SKM-1 (cell line): ENCODE measurements around the gene RNU6-9.
"Not testable (repeated sequence)": the region's sequence is repeated elsewhere in the genome, so short reads cannot be mapped to it uniquely, and the experiment has no call there.

ENCODE experiments used
- DNase-seq: peaks from one replicate; lab custom pipeline; 2025; ENCODE audit not compliant: unreplicated experiment; lab: John Stamatoyannopoulos, UW

Gene RNU6-9

GRCh38 chr19:877992-878660, 15.2 kb upstream of the RNU6-9 start:
- DNase-seq: not testable (repeated sequence)

DNA sequence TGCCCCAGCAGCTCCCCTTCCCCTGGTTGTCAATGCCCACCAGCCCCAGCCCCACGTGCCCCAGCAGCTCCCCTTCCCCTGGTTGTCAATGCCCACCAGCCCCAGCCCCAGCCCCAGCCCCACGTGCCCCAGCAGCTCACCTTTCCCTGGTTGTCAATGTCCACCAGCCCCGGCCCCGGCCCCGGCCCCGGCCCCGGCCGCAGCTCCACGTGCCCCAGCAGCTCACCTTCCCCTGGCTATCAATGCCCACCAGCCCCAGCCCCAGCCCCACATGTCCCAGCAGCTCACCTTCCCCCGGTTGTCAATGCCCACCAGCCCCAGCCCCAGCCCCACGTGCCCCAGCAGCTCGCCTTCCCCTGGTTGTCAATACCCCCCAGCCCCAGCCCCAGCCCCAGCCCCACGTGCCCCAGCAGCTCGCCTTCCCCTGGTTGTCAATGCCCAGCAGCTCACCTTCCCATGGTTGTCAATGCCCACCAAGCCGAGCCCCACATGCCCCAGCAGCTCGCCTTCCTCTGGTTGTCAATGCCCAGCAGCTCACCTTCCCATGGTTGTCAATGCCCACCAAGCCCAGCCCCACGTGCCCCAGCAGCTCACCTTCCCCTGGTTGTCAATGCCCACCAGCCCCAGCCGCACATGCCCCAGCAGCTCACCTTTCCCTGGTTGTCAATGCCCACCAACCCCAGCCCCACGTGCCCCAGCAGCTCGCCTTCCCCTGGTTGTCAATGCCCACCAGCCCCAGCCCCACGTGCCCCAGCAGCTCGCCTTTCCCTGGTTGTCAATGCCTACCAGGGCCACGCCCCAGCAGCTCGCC, 14.3 kb upstream of the RNU6-9 start:
- not testable (repeated sequence) for DNase-seq

DNA sequence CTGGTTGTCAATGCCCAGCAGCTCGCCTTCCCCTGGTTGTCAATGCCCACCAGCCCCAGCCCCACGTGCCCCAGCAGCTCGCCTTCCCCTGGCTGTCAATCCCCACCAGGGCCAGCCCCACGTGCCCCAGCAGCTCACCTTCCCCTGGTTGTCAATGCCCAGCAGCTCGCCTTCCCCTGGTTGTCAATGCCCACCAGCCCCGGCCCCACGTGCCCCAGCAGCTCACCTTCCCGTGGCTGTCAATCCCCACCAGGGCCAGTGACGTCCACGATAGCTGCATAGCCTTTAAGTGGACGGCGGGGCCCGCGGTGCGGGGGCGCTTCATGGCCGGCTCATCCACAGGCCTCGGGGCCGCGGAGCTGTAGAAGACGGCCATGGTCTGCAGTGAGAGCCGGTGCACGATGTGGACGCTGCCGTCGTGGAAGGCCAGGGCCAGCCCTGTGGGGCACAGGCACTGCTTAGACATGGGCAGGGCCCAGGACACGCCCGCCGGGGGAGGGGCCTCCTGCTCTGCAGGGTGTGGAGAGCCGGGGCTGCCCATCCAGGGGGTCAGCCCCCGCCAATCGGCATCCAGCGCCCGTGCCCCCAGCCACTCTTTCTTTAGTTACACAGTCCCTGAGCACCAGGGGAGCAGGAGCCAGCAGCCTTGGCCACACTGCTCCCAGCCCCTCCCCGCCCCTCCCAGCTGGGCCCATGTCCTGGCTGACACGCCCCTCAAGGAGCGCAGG, 13.4 kb upstream of the RNU6-9 start:
- DNase-seq: no peak

GRCh38 chr19:881385-882071, 11.8 kb upstream of the RNU6-9 start:
- DNase-seq: no peak

GRCh38 chr19:882871-883497, 10.3 kb upstream of the RNU6-9 start:
- DNase-seq: no peak

GRCh38 chr19:883661-884211, 9.5 kb upstream of the RNU6-9 start:
- no peak for DNase-seq

DNA sequence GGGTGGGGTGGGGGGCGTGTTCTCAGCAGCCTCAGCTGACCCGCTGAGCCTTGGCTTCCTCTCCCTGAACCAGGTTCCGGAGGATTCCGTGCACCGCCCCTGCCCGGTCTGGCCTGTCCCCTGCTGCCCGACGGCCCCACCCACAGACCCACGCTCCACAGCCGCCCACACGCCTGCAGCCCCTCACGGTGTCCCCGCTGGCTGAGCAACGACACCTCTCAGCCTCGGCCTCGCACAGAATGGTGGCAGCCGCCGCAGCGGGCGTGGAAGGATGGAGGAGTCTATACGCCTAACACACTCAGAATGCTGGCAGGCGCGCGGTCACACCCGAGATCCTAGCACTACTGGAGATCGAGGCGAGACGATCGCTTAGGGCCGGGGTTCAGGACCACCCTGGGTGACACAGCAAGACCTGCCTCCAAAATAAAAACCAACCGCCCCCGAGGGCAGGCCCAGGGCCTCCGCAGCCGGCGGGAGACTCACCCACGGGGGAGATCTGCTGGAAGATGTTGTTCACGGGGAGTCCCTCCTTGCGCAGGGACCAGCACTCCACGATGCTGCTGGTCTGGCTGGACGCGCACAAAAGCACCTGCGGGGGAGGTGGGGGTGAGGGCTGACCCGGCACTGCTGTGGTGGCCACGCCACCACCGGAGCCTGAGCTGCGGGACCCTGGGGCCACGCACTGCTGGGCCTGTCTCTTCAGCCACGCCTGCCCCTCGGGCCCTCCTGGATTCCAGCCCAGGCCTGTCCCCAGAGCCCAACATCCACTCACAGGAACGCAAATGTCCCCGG, 8.7 kb upstream of the RNU6-9 start:
- DNase-seq: no peak

DNA sequence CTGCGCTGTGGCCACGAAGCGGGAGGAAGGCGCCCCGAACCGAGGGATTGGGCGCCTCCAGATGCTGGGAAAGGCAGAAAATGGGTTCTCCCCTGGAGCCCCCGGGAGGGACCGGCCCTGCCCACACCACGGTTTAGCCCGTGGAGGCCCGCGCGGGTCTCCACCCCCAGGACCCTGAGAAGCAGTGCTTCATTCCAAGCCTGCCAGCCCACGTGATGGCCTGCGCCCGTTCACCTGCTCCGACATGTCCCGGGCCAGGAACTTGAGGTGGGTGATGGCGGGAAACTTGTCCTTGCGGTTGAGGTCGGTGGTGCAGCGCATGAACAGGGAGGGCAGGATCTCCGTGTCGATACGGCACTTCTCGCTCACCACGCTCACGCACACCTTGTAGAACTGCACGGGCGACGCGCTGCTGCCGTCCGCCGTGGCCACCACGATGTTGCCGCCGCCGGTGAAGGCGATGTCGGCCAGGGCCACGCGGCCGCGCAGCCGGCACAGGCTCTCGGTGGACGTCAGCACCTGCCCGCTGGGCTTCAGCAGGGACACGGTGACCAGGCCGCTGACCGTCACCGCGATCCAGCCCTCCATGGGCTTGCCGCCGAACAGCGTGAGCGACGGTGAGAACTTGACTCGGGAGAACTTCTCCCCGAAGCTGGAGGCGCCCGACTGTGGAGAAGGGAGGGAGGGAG, 7.6 kb upstream of the RNU6-9 start:
- DNase-seq: no peak

- DNase-seq: no peak
These were observed 6.2 kb upstream of the RNU6-9 start for GRCh38 chr19:887072-887471.

DNA sequence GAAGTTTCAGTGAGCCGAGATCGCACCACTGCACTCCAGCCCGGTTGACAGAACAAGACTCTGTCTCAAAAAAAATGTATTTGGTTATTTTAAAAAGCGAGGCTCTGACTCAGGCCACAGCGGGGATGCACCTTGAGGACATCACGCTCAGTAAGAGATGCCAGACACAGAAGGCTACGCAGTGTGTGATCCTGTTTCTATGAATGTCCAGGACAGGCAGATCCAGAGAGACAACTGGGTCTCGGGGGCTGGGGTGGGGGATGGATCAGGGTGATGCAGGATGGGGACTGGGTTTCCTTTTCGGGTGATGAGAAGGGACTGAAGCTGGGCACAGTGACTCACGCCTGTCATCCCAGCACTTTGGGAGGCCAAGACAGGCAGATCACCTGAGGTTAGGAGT, 5.7 kb upstream of the RNU6-9 start:
- no peak for DNase-seq

- DNase-seq: no peak
These were observed 4.5 kb upstream of the RNU6-9 start for GRCh38 chr19:888581-889385.

GRCh38 chr19:889662-890295, 3.5 kb upstream of the RNU6-9 start:
- DNase-seq: no peak

- DNase-seq: no peak
These were observed 2.5 kb upstream of the RNU6-9 start for GRCh38 chr19:890831-891230.

DNA sequence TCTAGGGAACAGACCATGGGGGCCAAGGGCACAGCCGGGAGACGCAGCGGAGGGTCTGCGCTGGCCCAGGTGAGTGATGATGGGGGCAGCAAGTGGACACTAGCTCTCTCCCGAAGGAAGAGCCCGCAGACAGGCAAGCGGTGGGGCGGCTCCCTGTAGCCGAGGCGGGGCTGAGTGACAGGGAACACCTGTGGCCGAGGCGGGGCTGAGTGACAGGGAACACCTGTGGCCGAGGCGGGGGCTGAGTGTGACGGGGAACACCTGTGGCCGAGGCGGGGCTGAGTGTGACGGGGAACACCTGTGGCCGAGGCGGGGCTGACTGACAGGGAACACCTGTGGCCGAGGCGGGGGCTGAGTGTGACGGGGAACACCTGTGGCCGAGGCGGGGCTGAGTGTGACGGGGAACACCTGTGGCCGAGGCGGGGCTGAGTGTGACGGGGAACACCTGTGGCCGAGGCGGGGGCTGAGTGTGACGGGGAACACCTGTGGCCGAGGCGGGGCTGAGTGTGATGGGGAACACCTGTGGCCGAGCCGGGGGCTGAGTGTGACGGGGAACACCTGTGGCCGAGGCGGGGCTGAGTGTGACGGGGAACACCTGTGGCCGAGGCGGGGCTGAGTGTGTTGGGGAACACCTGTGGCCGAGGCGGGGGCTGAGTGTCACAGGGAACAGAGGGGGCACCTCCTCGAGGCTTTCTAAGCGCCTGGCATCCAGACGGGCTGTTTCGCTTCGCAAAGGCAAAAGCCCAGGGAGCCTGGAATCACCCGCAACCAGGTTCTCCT, 1.7 kb upstream of the RNU6-9 start:
- DNase-seq: not testable (repeated sequence)

GRCh38 chr19:892243-892893, 916 bp upstream of the RNU6-9 start:
- DNase-seq: no peak

DNA sequence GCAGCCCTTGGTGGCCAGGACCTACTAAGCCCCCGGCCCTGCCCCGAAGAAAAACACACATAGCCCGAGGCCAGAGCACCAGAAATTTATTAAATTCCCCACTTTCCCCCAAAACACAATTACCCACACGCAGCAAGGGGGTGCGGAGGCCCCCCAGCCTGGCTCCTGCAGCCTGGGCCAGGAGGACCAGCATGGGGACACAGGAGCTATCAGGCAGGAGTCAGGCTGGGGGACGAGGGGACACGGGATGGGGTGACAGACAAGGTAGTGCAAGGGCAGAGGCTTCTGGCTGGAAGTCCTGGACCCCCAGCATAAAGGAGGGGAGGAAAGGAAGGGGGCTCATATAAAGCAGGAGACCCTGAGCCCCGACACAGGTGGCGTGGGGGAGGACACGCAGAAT, 3.1 kb downstream of the RNU6-9 start:
- no peak for DNase-seq

DNA sequence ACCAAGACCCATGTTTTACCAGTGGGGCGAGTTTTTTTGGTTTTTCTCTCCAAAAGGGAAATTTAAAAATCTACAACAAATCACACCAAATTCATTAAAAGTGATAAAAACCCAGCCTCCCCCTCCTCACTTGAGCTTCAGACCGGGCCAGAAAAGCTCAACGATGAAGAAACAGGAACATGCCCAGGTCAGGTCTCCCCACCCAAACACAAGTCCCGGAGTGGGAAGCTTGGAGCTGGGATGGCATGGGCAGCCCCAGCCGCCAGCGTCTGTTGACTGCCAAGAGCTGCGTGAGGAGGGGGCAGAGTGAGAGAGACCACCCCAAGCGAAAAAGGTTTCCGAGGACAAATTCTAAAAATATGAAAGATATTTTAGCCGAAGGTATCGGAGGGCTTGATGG, 3.7 kb downstream of the RNU6-9 start:
- no peak for DNase-seq
